Activated naive CD8-positive, alpha-beta T cell (primary cell): Measurements from ENCODE around the gene P2RY13.
A peak's percentile ranks its signal among the peaks of the same experiment; 100 is the strongest.

Source experiments
- H3K27ac Mint-ChIP-seq: one replicate; pipeline ENCODE4 v1.8.0; 2021; ENCODE audit warnings: mixed read lengths
- H3K27me3 Mint-ChIP-seq: one replicate; pipeline ENCODE4 v1.8.0; 2021; ENCODE audit warnings: mixed read lengths
- H3K36me3 Mint-ChIP-seq: one replicate; pipeline ENCODE4 v1.8.0; 2021; ENCODE audit warnings: mixed read lengths
- H3K4me1 Mint-ChIP-seq: one replicate; pipeline ENCODE4 v1.8.0; 2021; ENCODE audit warnings: low read depth, mixed read lengths
- H3K4me3 Mint-ChIP-seq: one replicate; pipeline ENCODE4 v1.8.0; 2021; ENCODE audit warnings: mild to moderate bottlenecking, mixed read lengths
- H3K9me3 Mint-ChIP-seq: one replicate; pipeline ENCODE4 v1.8.0; 2021; ENCODE audit warnings: low read depth, mixed read lengths

Gene P2RY13

DNA sequence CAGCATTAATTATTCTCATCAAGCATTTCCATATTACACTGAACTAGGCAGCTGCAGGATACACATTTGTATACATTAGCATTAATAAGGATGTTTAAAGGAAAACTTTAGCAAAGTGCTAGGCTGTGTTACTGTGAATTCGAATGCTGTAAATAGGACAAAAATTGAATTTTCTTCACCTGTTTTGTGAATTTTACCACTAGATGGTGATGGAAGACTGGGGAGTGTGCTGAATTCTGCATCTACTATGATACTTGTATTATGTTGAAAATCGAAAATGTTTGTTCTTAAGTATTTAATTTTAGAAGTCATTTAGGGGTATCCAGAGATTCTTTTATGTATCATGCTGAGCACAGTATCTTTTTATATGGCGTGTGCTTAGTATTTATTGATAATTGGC, 38.7 kb downstream of the P2RY13 start:
- Mint-ChIP-seq H3K27ac (no peak overlapping the region), H3K36me3 (no peaks in the 10 kb centered on the region), H3K9me3 (no peaks in the 10 kb centered on the region), H3K4me1 (no peaks in the 10 kb centered on the region), H3K27me3 (no peaks in the 10 kb centered on the region), H3K4me3 (no peak overlapping the region)

- Mint-ChIP-seq H3K4me1 (no peaks in the 10 kb centered on the region), H3K4me3 (no peak overlapping the region), H3K27ac (no peak overlapping the region), H3K27me3 (no peaks in the 10 kb centered on the region), H3K9me3 (no peaks in the 10 kb centered on the region), H3K36me3 (no peaks in the 10 kb centered on the region)
Observed at GRCh38 chr3:151289445-151289844, 39.9 kb downstream of the P2RY13 start.

DNA sequence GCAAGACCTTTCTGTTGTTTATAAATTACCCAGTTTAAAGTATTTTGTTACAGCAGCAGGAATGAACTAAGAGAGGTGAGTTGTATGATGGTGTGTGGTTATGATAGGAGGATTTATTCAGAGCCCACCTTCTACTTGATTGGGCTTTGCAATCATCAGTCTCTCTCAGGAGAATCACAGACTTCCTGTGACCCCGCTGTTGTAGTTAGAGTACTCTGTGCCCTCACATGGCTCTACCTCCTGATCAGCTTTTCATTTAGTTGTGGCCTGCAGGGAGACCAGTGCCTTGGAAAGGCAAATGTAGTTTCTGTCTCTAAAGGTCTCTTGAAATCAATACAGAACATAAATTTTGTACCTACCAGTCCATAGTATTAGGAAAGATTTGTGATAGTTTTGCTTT, 43.4 kb downstream of the P2RY13 start:
- Mint-ChIP-seq H3K36me3 (no peaks in the 10 kb centered on the region), H3K4me1 (peaks cover 10% of the 10 kb centered on the region), H3K4me3 (no peak overlapping the region), H3K9me3 (no peaks in the 10 kb centered on the region), H3K27ac (no peak overlapping the region), H3K27me3 (no peaks in the 10 kb centered on the region)

- Mint-ChIP-seq H3K36me3 (no peaks in the 10 kb centered on the region), H3K4me3 (no peak overlapping the region), H3K27ac (no peak overlapping the region), H3K4me1 (peaks cover 11% of the 10 kb centered on the region), H3K9me3 (no peaks in the 10 kb centered on the region), H3K27me3 (no peaks in the 10 kb centered on the region)
Observed at GRCh38 chr3:151283907-151284461, 45.4 kb downstream of the P2RY13 start.

GRCh38 chr3:151283387-151283786, 46.0 kb downstream of the P2RY13 start:
- Mint-ChIP-seq H3K27ac (no peak overlapping the region), H3K4me3 (no peak overlapping the region), H3K36me3 (no peaks in the 10 kb centered on the region), H3K9me3 (no peaks in the 10 kb centered on the region), H3K27me3 (no peaks in the 10 kb centered on the region), H3K4me1 (peaks cover 17% of the 10 kb centered on the region)

GRCh38 chr3:151282921-151283320, 46.4 kb downstream of the P2RY13 start:
- H3K4me3 Mint-ChIP-seq, result no peak overlapping the region
- no peaks in the 10 kb centered on the region for H3K9me3 Mint-ChIP-seq
- H3K27me3 Mint-ChIP-seq, result no peaks in the 10 kb centered on the region
- H3K4me1 Mint-ChIP-seq, result peaks cover 22% of the 10 kb centered on the region
- no peak overlapping the region for H3K27ac Mint-ChIP-seq
- H3K36me3 Mint-ChIP-seq, result no peaks in the 10 kb centered on the region

GRCh38 chr3:151281671-151282324, 47.6 kb downstream of the P2RY13 start:
- Mint-ChIP-seq H3K27ac (no peak overlapping the region), H3K36me3 (no peaks in the 10 kb centered on the region), H3K4me3 (no peak overlapping the region), H3K27me3 (no peaks in the 10 kb centered on the region), H3K4me1 (peaks cover 30% of the 10 kb centered on the region), H3K9me3 (no peaks in the 10 kb centered on the region)

DNA sequence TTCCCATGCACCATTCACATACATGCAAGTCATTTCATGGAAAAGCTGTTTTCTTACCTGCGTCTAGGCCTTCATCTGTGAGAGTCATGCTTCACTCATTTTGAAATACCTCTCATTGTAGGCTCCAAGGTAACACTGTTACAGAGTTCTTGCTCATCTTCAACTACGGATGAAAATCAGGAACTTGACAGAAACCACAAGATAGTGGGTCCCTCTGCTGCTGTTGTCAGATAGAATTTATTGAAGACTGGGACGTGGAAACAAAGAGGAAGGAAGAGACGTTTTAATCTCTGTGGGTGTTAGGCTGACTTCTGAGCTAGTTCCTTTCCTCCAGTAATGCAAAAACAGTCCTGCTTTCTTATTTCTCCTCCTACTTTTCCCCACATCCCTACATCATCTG, 51.1 kb downstream of the P2RY13 start, which contains the start of gene P2RY14:
Gene P2RY14 (minus strand): TSS at position 313 of the 400 bp plus-strand sequence. CDS start 64,226 bp downstream, outside the sequence.
- H3K36me3 Mint-ChIP-seq, result no peaks in the 10 kb centered on the region
- no peak within 1 kb of the TSS for H3K4me3 Mint-ChIP-seq
- H3K4me1 Mint-ChIP-seq, result peaks cover 49% of the 10 kb centered on the region
- peak within 1 kb of the TSS; percentile 59 for H3K27ac Mint-ChIP-seq
- H3K9me3 Mint-ChIP-seq, result no peaks in the 10 kb centered on the region
- H3K27me3 Mint-ChIP-seq, result no peaks in the 10 kb centered on the region

- Mint-ChIP-seq H3K4me1 (peaks cover 46% of the 10 kb centered on the region), H3K27me3 (no peaks in the 10 kb centered on the region), H3K27ac (peak overlapping the region; percentile 66), H3K36me3 (no peaks in the 10 kb centered on the region), H3K4me3 (peak overlapping the region; percentile 41), H3K9me3 (no peaks in the 10 kb centered on the region)
Observed at GRCh38 chr3:151276687-151277042, 52.7 kb downstream of the P2RY13 start.
